ENCODE measurements around the gene FAM221B. TPM values are rescaled to one million over a fixed set of nuclear protein-coding genes. Genes with fewer than 3 reads are reported as not detected.

FAM221B gene
- total and polyA plus RNA-seq, 5 donors: not detected

- ATAC-seq (no peak), DNase-seq (no peak)
- Histone ChIP-seq H3K27me3 (ENCODE audit: control insufficient read depth, insufficient read depth) (no peaks in the 10 kb centered on the region), H3K4me3 (ENCODE audit: low read length) (no peak overlapping the region), H3K27ac (ENCODE audit: low read length) (no peak overlapping the region), H3K4me1 (ENCODE audit: control insufficient read depth, insufficient read depth, low read length) (peaks cover 16% of the 10 kb centered on the region), H3K9me3 (ENCODE audit: control insufficient read depth, low read length) (no peaks in the 10 kb centered on the region)
- intact Hi-C loops (cut with DNase I): no loop called here
- WGBS: 60% methylated on average over 1 of the region's 1 CpG
These were observed 11.8 kb downstream of the FAM221B start for GRCh38 chr9:35816708-35817107.

- H3K4me3 ChIP-seq (ENCODE audit: low read length): peak within 1 kb of the TSS; percentile 77
- H3K9me3 ChIP-seq (ENCODE audit: control insufficient read depth, low read length): no peaks in the 10 kb centered on the region
- intact Hi-C loops (cut with DNase I): no loop called here
- ATAC-seq (peak; percentile 96), DNase-seq (peak; percentile 96 to 98 (median 98))
- peaks cover 16% of the 10 kb centered on the region for H3K4me1 ChIP-seq (ENCODE audit: control insufficient read depth, insufficient read depth, low read length)
- H3K27me3 ChIP-seq (ENCODE audit: control insufficient read depth, insufficient read depth): no peaks in the 10 kb centered on the region
- peak within 1 kb of the TSS; percentile 97 for H3K27ac ChIP-seq (ENCODE audit: low read length)
- WGBS: under 1% methylated on average over 52 of the region's 52 CpGs
These were observed 13.5 kb downstream of the FAM221B start, which contains the start of gene HINT2 for GRCh38 chr9:35814841-35815543. HINT2 (minus strand) TSS chr9:35815042; CDS start chr9:35814979, 63 bp downstream.

- H3K27ac ChIP-seq (ENCODE audit: low read length): peak overlapping the region; percentile 97
- DNase-seq (peak; percentile 81 to 91 (median 91)), ATAC-seq (peak; percentile 68 to 74)
- H3K4me3 ChIP-seq (ENCODE audit: low read length): peak overlapping the region; percentile 77
- no peaks in the 10 kb centered on the region for H3K9me3 ChIP-seq (ENCODE audit: control insufficient read depth, low read length)
- peaks cover 16% of the 10 kb centered on the region for H3K4me1 ChIP-seq (ENCODE audit: control insufficient read depth, insufficient read depth, low read length)
- intact Hi-C loops (cut with DNase I): no loop called here
- no peaks in the 10 kb centered on the region for H3K27me3 ChIP-seq (ENCODE audit: control insufficient read depth, insufficient read depth)
- 8% methylated on average over 29 of the region's 29 CpGs for WGBS
These were observed 14.3 kb downstream of the FAM221B start for GRCh38 chr9:35814106-35814840.

GRCh38 chr9:35813434-35814105 is 15.0 kb downstream of the FAM221B start:
- intact Hi-C loops (cut with DNase I): no loop called here
- Histone ChIP-seq H3K27ac (ENCODE audit: low read length) (peak overlapping the region; percentile 48), H3K4me1 (ENCODE audit: control insufficient read depth, insufficient read depth, low read length) (peaks cover 16% of the 10 kb centered on the region), H3K9me3 (ENCODE audit: control insufficient read depth, low read length) (no peaks in the 10 kb centered on the region), H3K4me3 (ENCODE audit: low read length) (no peak overlapping the region), H3K27me3 (ENCODE audit: control insufficient read depth, insufficient read depth) (no peaks in the 10 kb centered on the region)
- ATAC-seq (no peak), DNase-seq (no peak)
- WGBS: 69% methylated on average over 10 of the region's 10 CpGs

GRCh38 chr9:35812025-35812602 is 16.4 kb downstream of the FAM221B start, which contains the start of gene SPAG8:
SPAG8 (minus strand) TSS chr9:35812262; CDS start chr9:35812147, 115 bp downstream.
- Histone ChIP-seq H3K9me3 (ENCODE audit: control insufficient read depth, low read length) (no peaks in the 10 kb centered on the region), H3K4me1 (ENCODE audit: control insufficient read depth, insufficient read depth, low read length) (peaks cover 16% of the 10 kb centered on the region), H3K4me3 (ENCODE audit: low read length) (peak within 1 kb of the TSS; percentile 34), H3K27ac (ENCODE audit: low read length) (peak within 1 kb of the TSS; percentile 81), H3K27me3 (ENCODE audit: control insufficient read depth, insufficient read depth) (no peaks in the 10 kb centered on the region)
- WGBS: 1% methylated on average over 28 of the region's 28 CpGs
- peak; percentile 96 to 98 (median 97) for DNase-seq
- peak; percentile 76 to 82 for ATAC-seq
- intact Hi-C loops (cut with DNase I): no loop called here

GRCh38 chr9:35811381-35812024 is 17.0 kb downstream of the FAM221B start:
- Histone ChIP-seq H3K4me1 (ENCODE audit: control insufficient read depth, insufficient read depth, low read length) (peaks cover 16% of the 10 kb centered on the region), H3K27ac (ENCODE audit: low read length) (peak overlapping the region; percentile 81), H3K9me3 (ENCODE audit: control insufficient read depth, low read length) (no peaks in the 10 kb centered on the region), H3K27me3 (ENCODE audit: control insufficient read depth, insufficient read depth) (no peaks in the 10 kb centered on the region), H3K4me3 (ENCODE audit: low read length) (peak overlapping the region; percentile 34)
- intact Hi-C loops (cut with DNase I): no loop called here
- peak; percentile 28 to 74 (median 74) for DNase-seq
- no peak for ATAC-seq
- WGBS: 11% methylated on average over 12 of the region's 12 CpGs

- WGBS: 93% methylated on average over 7 of the region's 7 CpGs
- Histone ChIP-seq H3K4me3 (ENCODE audit: low read length) (no peak overlapping the region), H3K27ac (ENCODE audit: low read length) (no peak overlapping the region), H3K9me3 (ENCODE audit: control insufficient read depth, low read length) (no peaks in the 10 kb centered on the region), H3K27me3 (ENCODE audit: control insufficient read depth, insufficient read depth) (no peaks in the 10 kb centered on the region), H3K4me1 (ENCODE audit: control insufficient read depth, insufficient read depth, low read length) (peaks cover 16% of the 10 kb centered on the region)
- intact Hi-C loops (cut with DNase I): no loop called here
- no peak for DNase-seq
- no peak for ATAC-seq
These were observed 18.4 kb downstream of the FAM221B start for GRCh38 chr9:35810122-35810521.

GRCh38 chr9:35808433-35808832 is 20.1 kb downstream of the FAM221B start:
- intact Hi-C loops (cut with DNase I): no loop called here
- Histone ChIP-seq H3K4me1 (ENCODE audit: control insufficient read depth, insufficient read depth, low read length) (peaks cover 9% of the 10 kb centered on the region), H3K27me3 (ENCODE audit: control insufficient read depth, insufficient read depth) (no peaks in the 10 kb centered on the region), H3K9me3 (ENCODE audit: control insufficient read depth, low read length) (no peaks in the 10 kb centered on the region), H3K27ac (ENCODE audit: low read length) (no peak overlapping the region), H3K4me3 (ENCODE audit: low read length) (no peak overlapping the region)
- no peak for ATAC-seq
- no peak for DNase-seq
- WGBS: 90% methylated on average over 9 of the region's 9 CpGs

GRCh38 chr9:35806101-35806500 is 22.4 kb downstream of the FAM221B start:
- 94% methylated on average over 8 of the region's 8 CpGs for WGBS
- intact Hi-C loops (cut with DNase I): no loop called here
- no peaks in the 10 kb centered on the region for H3K9me3 ChIP-seq (ENCODE audit: control insufficient read depth, low read length)

GRCh38 chr9:35801328-35802128 is 27.0 kb downstream of the FAM221B start:
- no peak overlapping the region for H3K27ac ChIP-seq (ENCODE audit: low read length)
- ATAC-seq (peak in 1 of 2 donors; percentile 17), DNase-seq (no peak)
- H3K27me3 ChIP-seq (ENCODE audit: control insufficient read depth, insufficient read depth): no peaks in the 10 kb centered on the region
- no peak overlapping the region for H3K4me3 ChIP-seq (ENCODE audit: low read length)
- 86% methylated on average over 13 of the region's 13 CpGs for WGBS
- intact Hi-C loops (cut with DNase I): no loop called here
- no peaks in the 10 kb centered on the region for H3K9me3 ChIP-seq (ENCODE audit: control insufficient read depth, low read length)
- no peaks in the 10 kb centered on the region for H3K4me1 ChIP-seq (ENCODE audit: control insufficient read depth, insufficient read depth, low read length)

More at GRCh38 chr9:35806101-35806500, 22.4 kb downstream of the FAM221B start:
- no peak overlapping the region for H3K27ac ChIP-seq (ENCODE audit: low read length)
- ATAC-seq: no peak
- no peaks in the 10 kb centered on the region for H3K27me3 ChIP-seq (ENCODE audit: control insufficient read depth, insufficient read depth)
- no peak overlapping the region for H3K4me3 ChIP-seq (ENCODE audit: low read length)
- DNase-seq: no peak
- H3K4me1 ChIP-seq (ENCODE audit: control insufficient read depth, insufficient read depth, low read length): no peaks in the 10 kb centered on the region

Data from right cardiac atrium (tissue), 5 donors.